Measurements from ENCODE around the gene LDB3.

- TF ChIP-seq POLR2A (IDR thresholded peaks at IDR 0.05) (no peak), CTCF (IDR thresholded peaks at IDR 0.05) (no peak)
Measured at GRCh38 chr10:86723009-86723408, 54.7 kb downstream of the LDB3 start.
